ENCODE results near the gene GIPC1.
"Not testable (repeated sequence)": the region's sequence is repeated elsewhere in the genome, so short reads cannot be mapped to it uniquely, and the experiment has no call there.

GIPC1 gene, protein sequence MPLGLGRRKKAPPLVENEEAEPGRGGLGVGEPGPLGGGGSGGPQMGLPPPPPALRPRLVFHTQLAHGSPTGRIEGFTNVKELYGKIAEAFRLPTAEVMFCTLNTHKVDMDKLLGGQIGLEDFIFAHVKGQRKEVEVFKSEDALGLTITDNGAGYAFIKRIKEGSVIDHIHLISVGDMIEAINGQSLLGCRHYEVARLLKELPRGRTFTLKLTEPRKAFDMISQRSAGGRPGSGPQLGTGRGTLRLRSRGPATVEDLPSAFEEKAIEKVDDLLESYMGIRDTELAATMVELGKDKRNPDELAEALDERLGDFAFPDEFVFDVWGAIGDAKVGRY

DNA sequence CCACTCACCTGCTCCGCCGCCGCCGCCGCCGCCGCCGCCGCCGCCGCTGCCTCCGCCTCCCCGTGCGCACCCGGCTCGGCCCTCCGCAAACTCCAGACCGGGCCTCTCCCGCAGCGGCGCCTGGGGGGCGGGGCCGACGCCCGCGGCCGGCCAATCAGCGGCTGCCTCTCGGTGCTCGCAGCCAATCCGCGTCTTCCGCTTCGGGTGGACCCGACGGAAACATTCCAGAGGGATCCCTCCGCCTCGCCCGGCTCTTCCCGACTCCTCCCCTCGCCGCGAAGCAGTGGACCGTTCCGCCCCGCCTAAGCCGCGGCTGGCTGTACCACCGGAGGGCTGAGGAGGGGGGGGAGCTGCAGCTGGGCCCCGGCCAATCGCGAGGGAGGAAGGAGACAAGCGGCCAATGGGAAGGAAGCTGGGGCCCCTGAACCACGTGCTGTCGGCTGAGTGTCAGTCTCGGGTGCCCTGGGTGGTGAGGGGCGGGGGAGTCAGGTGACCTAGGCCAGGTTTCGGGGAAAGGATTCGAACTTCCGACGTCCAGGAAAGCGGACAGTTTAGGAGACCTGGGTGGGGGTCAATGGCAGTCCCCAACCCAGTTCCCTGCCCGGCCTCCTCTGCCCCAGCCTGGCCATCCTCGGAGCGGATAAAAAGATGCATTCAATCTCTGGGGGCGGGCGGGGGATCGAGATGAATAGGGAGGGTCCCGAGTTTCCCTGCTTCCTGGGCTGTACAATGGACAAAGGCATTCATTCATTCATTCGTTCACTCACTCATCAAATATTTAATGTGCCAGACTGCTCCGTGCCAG is at the start of gene GIPC1:
Gene GIPC1 (minus strand): TSS at position 99 of the 805 bp plus-strand sequence. CDS start 13,151 bp downstream, outside the sequence.
- peak; percentile 88 for DNase-seq (ENCODE audit: low read depth)
- TF ChIP-seq, protein P1, sequence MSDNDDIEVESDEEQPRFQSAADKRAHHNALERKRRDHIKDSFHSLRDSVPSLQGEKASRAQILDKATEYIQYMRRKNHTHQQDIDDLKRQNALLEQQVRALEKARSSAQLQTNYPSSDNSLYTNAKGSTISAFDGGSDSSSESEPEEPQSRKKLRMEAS (IDR thresholded peaks at IDR 0.05; ENCODE audit: low read depth, low read length): peak; percentile 97
- TF ChIP-seq, protein P2, sequence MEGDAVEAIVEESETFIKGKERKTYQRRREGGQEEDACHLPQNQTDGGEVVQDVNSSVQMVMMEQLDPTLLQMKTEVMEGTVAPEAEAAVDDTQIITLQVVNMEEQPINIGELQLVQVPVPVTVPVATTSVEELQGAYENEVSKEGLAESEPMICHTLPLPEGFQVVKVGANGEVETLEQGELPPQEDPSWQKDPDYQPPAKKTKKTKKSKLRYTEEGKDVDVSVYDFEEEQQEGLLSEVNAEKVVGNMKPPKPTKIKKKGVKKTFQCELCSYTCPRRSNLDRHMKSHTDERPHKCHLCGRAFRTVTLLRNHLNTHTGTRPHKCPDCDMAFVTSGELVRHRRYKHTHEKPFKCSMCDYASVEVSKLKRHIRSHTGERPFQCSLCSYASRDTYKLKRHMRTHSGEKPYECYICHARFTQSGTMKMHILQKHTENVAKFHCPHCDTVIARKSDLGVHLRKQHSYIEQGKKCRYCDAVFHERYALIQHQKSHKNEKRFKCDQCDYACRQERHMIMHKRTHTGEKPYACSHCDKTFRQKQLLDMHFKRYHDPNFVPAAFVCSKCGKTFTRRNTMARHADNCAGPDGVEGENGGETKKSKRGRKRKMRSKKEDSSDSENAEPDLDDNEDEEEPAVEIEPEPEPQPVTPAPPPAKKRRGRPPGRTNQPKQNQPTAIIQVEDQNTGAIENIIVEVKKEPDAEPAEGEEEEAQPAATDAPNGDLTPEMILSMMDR (IDR thresholded peaks at IDR 0.05; ENCODE audit: low read depth, low read length): no peak
- peak; percentile 56 for TF ChIP-seq MYC (IDR thresholded peaks at IDR 0.05; ENCODE audit: low read depth, low read length)
- TF ChIP-seq POLR2A (IDR thresholded peaks at IDR 0.05; ENCODE audit: extremely low read depth, insufficient read length): no peak
- H3K4me3 ChIP-seq (ENCODE audit: low read depth, low read length): peak within 1 kb of the TSS; percentile 34

DNA sequence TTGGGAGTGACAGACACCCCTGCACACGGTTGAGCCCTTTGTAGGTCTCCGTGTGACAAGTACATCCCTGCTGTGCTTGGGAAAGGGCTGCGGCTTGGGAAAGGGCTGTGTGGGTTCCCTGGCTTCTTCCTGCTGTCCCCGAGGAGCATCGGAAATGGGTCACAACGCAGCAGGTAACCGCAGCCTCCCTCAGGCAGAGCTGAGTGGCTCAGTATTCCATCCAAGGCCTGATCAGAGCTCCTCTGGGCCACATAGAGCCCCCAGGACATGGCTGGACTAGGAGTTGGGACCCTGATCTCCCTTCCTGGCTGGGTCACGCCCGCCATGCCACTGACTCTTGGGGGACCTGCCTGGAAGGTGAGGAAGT is 49.8 kb upstream of the GIPC1 start:
- no peak overlapping the region for H3K4me3 ChIP-seq (ENCODE audit: low read depth, low read length)
- DNase-seq (ENCODE audit: low read depth): no peak
- TF ChIP-seq POLR2A (IDR thresholded peaks at IDR 0.05; ENCODE audit: extremely low read depth, insufficient read length) (no peak), MYC (IDR thresholded peaks at IDR 0.05; ENCODE audit: low read depth, low read length) (no peak)
- TF ChIP-seq, protein P2 (IDR thresholded peaks at IDR 0.05; ENCODE audit: low read depth, low read length): no peak
- TF ChIP-seq, protein P1 (IDR thresholded peaks at IDR 0.05; ENCODE audit: low read depth, low read length): no peak

DNA sequence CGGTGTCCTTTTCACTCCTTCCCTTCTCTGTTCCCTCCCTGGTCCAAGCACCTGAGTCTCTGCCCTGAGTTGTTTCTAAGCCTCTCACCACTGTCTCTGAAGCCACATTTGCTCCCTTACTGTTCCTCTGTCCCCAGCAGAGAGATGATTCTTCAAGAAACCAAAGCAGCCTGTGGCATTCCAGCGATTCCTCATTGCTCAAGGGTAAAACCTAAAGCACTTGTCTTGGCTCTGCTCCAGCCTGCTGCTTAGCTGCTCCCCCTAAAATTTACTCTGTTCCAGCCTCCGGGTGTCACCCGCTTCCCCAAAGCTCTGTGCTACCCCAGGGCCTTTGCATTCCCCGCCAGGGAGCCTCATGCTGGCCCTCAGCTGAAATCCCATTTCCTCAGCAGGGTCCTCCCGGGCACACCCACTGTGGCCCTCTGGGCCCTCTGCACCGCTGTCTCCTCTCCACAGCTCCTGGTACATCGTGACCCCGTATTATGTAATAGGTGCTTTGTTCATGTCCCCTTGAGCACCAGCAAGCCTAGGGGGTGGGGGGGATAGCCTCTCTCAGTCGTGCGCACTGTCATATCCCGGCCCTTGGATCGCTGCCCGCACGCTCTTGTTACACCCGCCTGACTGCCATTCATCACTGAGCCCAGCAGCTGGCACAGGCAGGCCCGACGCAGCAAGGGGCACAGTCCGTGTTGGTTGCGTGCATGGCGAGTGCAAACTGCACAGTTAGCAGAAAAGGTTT is 49.2 kb upstream of the GIPC1 start:
- TF ChIP-seq, protein P1 (IDR thresholded peaks at IDR 0.05; ENCODE audit: low read depth, low read length): no peak
- TF ChIP-seq, protein P2 (IDR thresholded peaks at IDR 0.05; ENCODE audit: low read depth, low read length): no peak
- TF ChIP-seq POLR2A (IDR thresholded peaks at IDR 0.05; ENCODE audit: extremely low read depth, insufficient read length) (no peak), MYC (IDR thresholded peaks at IDR 0.05; ENCODE audit: low read depth, low read length) (no peak)
- DNase-seq (ENCODE audit: low read depth): no peak
- no peak overlapping the region for H3K4me3 ChIP-seq (ENCODE audit: low read depth, low read length)

DNA sequence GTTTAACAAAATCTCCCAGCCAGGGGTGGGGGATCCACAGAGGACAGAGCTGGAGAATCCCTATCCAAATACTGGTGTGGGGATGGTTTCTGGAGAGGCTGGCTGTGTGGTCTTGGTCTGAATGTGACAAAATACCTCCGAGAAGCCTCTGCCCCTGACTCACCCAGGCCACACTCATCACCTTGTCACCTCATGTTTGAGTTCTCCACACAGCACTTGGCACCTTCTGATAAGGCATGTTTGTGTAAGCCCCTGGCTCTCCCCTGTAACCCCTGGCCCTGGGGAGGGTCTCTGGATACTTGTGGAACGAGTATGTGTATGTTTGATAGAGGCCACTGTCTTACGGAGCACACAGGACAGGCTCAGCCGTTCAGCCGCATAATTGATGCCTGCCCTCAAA is 48.1 kb upstream of the GIPC1 start:
- DNase-seq (ENCODE audit: low read depth): no peak
- TF ChIP-seq MYC (IDR thresholded peaks at IDR 0.05; ENCODE audit: low read depth, low read length): no peak
- TF ChIP-seq, protein P1 (IDR thresholded peaks at IDR 0.05; ENCODE audit: low read depth, low read length): no peak
- TF ChIP-seq, protein P2 (IDR thresholded peaks at IDR 0.05; ENCODE audit: low read depth, low read length): no peak
- TF ChIP-seq POLR2A (IDR thresholded peaks at IDR 0.05; ENCODE audit: extremely low read depth, insufficient read length): no peak
- no peak overlapping the region for H3K4me3 ChIP-seq (ENCODE audit: low read depth, low read length)

DNA sequence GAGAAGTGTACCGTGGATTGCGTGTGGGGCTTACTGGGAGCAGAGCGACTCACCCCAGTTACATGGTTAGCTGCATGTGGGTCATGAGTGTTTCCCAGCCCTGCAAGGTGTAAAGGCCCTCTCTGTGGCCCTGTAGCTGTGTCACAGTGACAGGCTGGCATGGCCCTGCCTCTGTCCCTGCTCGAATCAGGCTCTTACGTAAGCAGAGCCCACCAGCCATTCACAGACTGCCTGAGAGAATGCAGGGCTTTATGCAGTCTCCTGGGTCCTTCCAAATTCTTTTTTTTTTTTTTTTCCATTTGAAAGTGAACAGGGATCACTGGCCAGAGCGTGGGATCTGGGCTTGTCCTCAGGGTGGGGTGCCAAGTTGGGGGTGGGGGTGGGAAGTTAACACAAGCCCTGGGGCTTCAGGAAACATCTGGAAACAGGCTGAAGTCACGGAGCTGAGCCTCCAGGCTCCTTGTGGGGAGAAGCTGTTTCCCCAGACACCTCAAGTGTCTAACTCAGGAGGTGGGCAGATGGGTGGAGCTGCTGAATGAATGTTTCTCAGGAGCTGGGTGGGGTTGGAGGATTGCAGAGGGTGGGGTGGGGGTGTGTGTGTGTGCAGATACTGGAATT is 46.9 kb upstream of the GIPC1 start:
- H3K4me3 ChIP-seq (ENCODE audit: low read depth, low read length): no peak overlapping the region
- DNase-seq (ENCODE audit: low read depth): peak; percentile 22
- TF ChIP-seq, protein P1 (IDR thresholded peaks at IDR 0.05; ENCODE audit: low read depth, low read length): no peak
- TF ChIP-seq, protein P2 (IDR thresholded peaks at IDR 0.05; ENCODE audit: low read depth, low read length): no peak
- no peak for TF ChIP-seq POLR2A (IDR thresholded peaks at IDR 0.05; ENCODE audit: extremely low read depth, insufficient read length)
- no peak for TF ChIP-seq MYC (IDR thresholded peaks at IDR 0.05; ENCODE audit: low read depth, low read length)

DNA sequence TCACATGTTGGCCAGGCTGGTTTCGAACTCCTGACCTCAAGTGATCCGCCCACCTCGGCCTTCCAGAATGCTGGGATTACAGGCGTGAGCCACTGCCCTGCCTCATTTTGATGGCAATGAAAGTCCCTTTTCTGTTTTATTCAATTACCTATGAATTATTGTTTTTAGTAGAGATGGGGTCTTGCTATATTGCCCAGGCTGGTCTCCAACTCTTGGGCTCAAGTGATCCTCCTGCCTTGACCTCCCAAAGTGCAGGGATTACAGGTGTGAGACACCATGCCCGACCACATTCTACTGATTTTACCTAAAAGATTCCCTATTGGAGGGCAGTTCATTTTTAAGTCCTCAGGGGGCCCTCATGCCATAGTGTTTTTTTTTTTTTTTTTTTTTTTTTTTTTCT is 46.1 kb upstream of the GIPC1 start:
- not testable (repeated sequence) for H3K4me3 ChIP-seq (ENCODE audit: low read depth, low read length); DNase-seq (ENCODE audit: low read depth)

Data from NB4 (cell line).